GM20000 (cell line): ENCODE results near the gene FOCAD.

Experiments used
- DNase-seq: peaks from one replicate; pipeline ENCODE4 v3.0.0; 2012; ENCODE audit warnings: low spot score
- TF ChIP-seq, protein P1 (sequence below): IDR thresholded peaks from 2 replicates; pipeline ENCODE4 v1.5.1; 2012; ENCODE audit warnings: mild to moderate bottlenecking, control low read depth; ENCODE audit errors: extremely low read depth, missing control alignments

FOCAD gene

DNA sequence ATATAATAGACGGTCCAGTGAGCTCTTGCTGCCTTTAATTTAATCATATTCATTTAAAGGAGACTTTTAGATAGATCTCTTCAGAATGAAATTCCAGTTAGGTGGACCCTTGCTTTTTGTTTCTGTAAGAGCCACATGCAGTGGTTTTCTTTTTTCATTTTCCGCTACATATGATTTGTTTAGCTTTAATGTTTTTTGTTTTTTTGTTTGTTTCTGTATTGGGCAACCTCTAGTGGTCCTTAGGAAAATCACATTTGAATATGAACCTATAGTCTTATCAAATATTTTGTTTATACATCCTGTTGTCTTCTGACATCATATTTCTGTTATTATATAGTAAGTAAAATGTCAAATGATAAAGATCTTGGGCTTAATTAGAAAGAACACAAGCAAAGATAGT, 196.6 kb downstream of the FOCAD start:
- DNase-seq = no peak
- TF ChIP-seq, protein P1, sequence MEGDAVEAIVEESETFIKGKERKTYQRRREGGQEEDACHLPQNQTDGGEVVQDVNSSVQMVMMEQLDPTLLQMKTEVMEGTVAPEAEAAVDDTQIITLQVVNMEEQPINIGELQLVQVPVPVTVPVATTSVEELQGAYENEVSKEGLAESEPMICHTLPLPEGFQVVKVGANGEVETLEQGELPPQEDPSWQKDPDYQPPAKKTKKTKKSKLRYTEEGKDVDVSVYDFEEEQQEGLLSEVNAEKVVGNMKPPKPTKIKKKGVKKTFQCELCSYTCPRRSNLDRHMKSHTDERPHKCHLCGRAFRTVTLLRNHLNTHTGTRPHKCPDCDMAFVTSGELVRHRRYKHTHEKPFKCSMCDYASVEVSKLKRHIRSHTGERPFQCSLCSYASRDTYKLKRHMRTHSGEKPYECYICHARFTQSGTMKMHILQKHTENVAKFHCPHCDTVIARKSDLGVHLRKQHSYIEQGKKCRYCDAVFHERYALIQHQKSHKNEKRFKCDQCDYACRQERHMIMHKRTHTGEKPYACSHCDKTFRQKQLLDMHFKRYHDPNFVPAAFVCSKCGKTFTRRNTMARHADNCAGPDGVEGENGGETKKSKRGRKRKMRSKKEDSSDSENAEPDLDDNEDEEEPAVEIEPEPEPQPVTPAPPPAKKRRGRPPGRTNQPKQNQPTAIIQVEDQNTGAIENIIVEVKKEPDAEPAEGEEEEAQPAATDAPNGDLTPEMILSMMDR = no peak

DNA sequence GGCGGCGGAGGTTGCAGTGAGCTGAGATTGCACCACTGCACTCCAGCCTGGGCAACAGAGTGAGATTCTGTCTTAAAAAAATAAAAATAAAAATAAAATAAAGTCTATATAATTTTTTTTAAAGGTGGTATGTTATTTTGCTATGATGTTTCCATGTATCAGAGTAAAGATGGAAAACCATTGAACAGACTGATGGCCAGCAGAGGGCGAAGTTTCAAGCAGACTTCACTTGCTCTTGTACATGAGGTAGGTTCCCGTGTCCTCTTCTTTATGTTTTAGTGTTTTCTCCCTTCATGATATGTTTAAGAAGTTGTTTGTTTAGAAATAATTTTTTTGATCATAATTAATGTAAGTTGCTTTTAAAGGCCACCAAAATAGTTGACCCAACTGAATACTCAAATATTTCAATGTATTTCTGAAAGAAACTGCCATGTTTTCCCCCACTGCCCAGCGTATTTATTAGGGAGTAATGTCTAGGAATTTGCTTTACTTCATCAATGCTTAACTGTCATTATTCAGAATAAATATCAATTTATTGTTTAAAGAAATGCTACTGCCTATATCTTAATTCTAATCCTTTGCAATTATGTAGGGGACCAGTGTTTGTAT, 201.0 kb downstream of the FOCAD start:
- peak; percentile 16 for DNase-seq
- TF ChIP-seq, protein P1 = peak; percentile 53

DNA sequence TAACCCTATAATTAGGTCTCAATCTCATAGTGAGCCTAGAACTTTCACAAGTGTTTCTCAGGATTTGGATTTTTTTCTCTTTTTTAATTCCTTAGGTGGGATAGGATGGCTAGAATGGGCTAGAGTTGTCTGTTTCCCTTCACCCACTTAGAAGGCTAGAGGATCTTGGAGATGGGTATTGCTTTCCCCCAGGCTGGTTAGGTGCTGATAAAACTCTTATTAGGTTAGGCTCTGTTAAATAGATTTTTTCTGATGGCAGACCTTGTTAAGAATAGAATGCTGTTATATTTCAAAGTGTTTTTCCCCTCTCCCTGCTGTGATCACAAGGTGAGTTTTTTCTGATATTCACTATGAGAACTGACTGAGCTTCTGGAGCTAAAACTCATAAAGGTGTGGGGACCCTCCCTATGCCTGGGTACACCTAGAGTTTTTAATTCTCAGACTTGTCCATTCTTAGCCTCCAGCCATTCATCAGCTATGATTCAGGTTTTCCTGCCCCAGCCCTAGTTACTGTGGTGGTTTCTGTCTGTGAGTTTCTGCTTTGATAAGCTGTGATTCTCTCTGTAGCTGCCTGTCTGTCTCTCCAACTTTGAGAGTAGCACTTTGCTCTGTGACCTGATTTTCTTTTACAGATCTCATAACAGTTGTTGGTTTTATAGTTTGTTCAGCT, 215.0 kb downstream of the FOCAD start:
- TF ChIP-seq, protein P1 = no peak
- DNase-seq = no peak

DNA sequence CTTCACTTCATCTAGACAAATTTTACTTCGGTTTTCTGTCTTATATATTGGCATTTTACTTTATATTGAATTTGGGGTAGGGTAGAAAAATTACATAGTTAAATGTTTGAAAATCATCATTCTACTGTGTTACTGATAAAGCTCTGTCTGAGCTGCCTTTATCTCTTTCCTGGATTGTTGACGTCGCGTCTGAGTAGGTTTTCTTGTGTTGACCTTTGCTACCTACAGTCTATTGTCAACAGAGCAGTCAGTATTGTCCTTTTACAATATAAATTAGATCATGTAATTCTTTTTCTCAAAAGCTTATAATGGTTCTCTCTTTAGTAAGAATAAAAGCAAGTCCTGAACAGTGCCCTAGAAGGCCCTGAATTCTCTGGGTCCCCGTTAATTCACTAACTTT, 219.2 kb downstream of the FOCAD start:
- no peak for DNase-seq
- TF ChIP-seq, protein P1 = no peak

DNA sequence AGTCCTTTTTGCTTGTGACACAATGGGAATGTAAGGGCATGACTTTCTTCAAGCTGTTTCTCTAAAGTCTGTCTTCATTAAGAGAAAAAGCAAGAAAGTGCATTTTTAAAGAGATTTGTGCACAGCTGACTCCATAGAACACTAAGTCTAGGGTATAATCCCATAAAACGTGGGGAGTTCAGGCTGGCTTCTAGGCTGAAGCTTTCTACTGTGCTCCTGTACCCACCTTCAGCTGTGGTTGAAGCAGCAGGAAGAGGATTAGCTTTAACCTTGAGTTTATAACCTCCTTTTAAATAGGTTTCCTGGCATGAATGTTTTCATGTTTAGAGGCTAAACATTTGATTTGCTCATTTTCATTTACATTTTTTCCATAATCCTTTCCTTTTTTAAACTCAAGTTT, 220.9 kb downstream of the FOCAD start:
- no peak for DNase-seq
- TF ChIP-seq, protein P1 = no peak

DNA sequence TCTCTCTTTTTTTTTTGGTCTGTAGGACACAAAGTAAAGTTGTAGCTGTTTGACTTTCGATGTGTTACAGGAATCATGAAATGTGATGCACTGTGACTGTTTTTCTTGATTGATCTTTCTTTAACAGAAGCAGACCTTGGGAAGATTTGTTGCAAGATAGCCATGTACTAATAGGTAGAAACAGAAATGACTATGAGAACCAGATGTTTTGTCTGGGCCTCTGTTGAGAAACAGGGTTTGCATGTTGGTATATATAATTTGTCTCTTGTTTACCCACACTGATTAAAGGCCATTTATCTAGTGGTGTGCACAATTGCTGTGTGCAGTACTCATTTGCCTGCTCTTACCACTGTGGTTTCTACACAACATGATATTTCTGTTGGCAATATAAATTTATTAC, 222.3 kb downstream of the FOCAD start:
- DNase-seq = no peak

DNA sequence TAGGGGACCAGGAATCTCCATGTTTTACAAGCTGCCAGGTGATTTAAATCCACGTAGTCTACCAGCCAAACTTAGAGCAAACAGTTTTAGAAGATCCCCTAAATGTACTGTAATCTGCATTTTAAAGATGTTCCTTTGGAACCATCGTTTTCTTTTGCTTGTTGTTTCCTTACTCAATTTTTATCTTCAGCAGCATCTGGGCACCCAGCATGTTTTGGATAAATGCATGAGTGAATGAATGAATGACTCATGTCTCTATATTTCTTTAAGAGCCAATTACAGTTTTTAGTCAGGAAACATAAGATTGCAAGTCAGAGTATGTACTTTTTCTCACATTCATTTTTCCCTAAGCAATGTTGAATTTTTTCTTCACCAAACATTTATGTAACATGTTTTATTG, 224.4 kb downstream of the FOCAD start:
- TF ChIP-seq, protein P1 = no peak
- DNase-seq = no peak

More for the DNA sequence above, 222.3 kb downstream of the FOCAD start:
- TF ChIP-seq, protein P1 = no peak
